HepG2 (cell line): ENCODE results near the gene ILKAP. TPM values are rescaled to one million over a fixed set of nuclear protein-coding genes. Genes with fewer than 3 reads are reported as not detected.

Experiments used
- ARID2 ChIP-seq: sonication (generic); formaldehyde crosslinking; IDR thresholded peaks from 2 replicates; pipeline ENCODE4 v1.8.1; 2022; ENCODE audit warnings: mild to moderate bottlenecking, missing genetic modification reagents, borderline replicate concordance
- DPF2 ChIP-seq: sonication (generic); formaldehyde crosslinking; IDR thresholded peaks from 2 replicates; pipeline ENCODE4 v1.4.0; 2020; ENCODE audit warnings: mild to moderate bottlenecking, low read depth, missing genetic modification reagents, borderline replicate concordance
- FOSL2 ChIP-seq: sonication (generic); formaldehyde crosslinking; IDR thresholded peaks from 2 replicates; pipeline ENCODE4 v1.4.0; 2020; ENCODE audit warnings: missing genetic modification reagents
- KAT2B ChIP-seq: fragments of 150-350 bp; IDR thresholded peaks from 2 replicates; pipeline ENCODE4 v1.6.1; 2014; ENCODE audit warnings: low read depth, low read length, borderline replicate concordance
- KDM2A ChIP-seq: sonication (generic); formaldehyde crosslinking; IDR thresholded peaks from 2 replicates; pipeline ENCODE4 v1.4.0; 2020; ENCODE audit warnings: low read depth, missing genetic modification reagents, borderline replicate concordance
- KDM3A ChIP-seq: IDR thresholded peaks from 2 replicates; pipeline ENCODE4 v1.6.1; 2018; ENCODE audit warnings: low read depth, missing compliant biosample characterization
- MAZ ChIP-seq, 2 experiments: sonication (generic) in 1 of 2; formaldehyde crosslinking in 1 of 2; IDR thresholded peaks; 2 replicates each; pipeline versions ENCODE4 v1.5.0 to v1.6.1; 2012 to 2020; ENCODE audit warnings: low read depth in 2 of 2, mild to moderate bottlenecking in 2 of 2, borderline replicate concordance in 1 of 2, improper control_type of control experiment in 1 of 2, low read length in 1 of 2, missing genetic modification reagents in 1 of 2, moderate library complexity in 1 of 2
- MYNN ChIP-seq: sonication (generic); formaldehyde crosslinking; IDR thresholded peaks from 2 replicates; pipeline ENCODE4 v1.4.0; 2020; ENCODE audit warnings: mild to moderate bottlenecking, low read depth, missing genetic modification reagents
- NFYC ChIP-seq: IDR thresholded peaks from 2 replicates; pipeline ENCODE4 v1.6.1; 2016; ENCODE audit warnings: missing genetic modification reagents, missing compliant biosample characterization
- PHF21A ChIP-seq: sonication (generic); formaldehyde crosslinking; IDR thresholded peaks from 2 replicates; pipeline ENCODE4 v1.5.0; 2020; ENCODE audit warnings: mild to moderate bottlenecking, missing genetic modification reagents
- RCOR2 ChIP-seq: IDR thresholded peaks from 2 replicates; pipeline ENCODE4 v1.6.1; 2016; ENCODE audit warnings: missing biosample characterization, missing genetic modification reagents
- REPIN1 ChIP-seq: sonication (generic); formaldehyde crosslinking; IDR thresholded peaks from 2 replicates; pipeline ENCODE4 v1.8.0; 2022; ENCODE audit warnings: missing genetic modification reagents, low read depth, mild to moderate bottlenecking, borderline replicate concordance
- SMAD9 ChIP-seq: sonication (generic); formaldehyde crosslinking; IDR thresholded peaks from 2 replicates; pipeline ENCODE4 v1.5.1; 2020; ENCODE audit warnings: mild to moderate bottlenecking, missing genetic modification reagents
- TMF1 ChIP-seq: sonication (generic); formaldehyde crosslinking; IDR thresholded peaks from 2 replicates; pipeline ENCODE4 v1.8.1; 2022; ENCODE audit warnings: low read depth, missing genetic modification reagents
- XRCC5 ChIP-seq: fragments of 200-400 bp; formaldehyde crosslinking; optimal IDR thresholded peaks from 2 replicates; pipeline ENCODE3; 2017; ENCODE audit warnings: mild to moderate bottlenecking, low read length
- ZNF460 ChIP-seq: sonication (generic); formaldehyde crosslinking; IDR thresholded peaks from 2 replicates; pipeline ENCODE4 v1.5.1; 2020; ENCODE audit warnings: missing genetic modification reagents, mild to moderate bottlenecking, borderline replicate concordance
- ZNF468 ChIP-seq: sonication (generic); formaldehyde crosslinking; IDR thresholded peaks from 2 replicates; pipeline ENCODE4 v1.8.0; 2022; ENCODE audit warnings: mild to moderate bottlenecking, moderate library complexity, missing genetic modification reagents
- ZNF737 ChIP-seq: sonication (generic); formaldehyde crosslinking; IDR thresholded peaks from 2 replicates; pipeline ENCODE4 v1.5.0; 2020; ENCODE audit warnings: missing genetic modification reagents, mild to moderate bottlenecking, borderline replicate concordance
- ZNF775 ChIP-seq: sonication (generic); formaldehyde crosslinking; IDR thresholded peaks from 2 replicates; pipeline ENCODE4 v1.4.0; 2020; ENCODE audit warnings: missing genetic modification reagents, mild to moderate bottlenecking, moderate library complexity, borderline replicate concordance
- polyA plus RNA-seq, 8 experiments: library from polyadenylated mRNA; depleted of rRNA in 3 of 8; stranded (reverse) in 7 of 8; unstranded in 1 of 8; fragments of >200 nt; fragmentation: Illumina TruSeq in 4 of 8; extraction: Trizol in 4 of 8; gene quantifications; 2 replicates each; pipeline versions ENCODE4 v1.2.1 to v1.2.3, GENCODE V29; 2011 to 2016; ENCODE audit warnings: low read depth in 4 of 8, missing spikeins in 1 of 8, mixed read lengths in 1 of 8; ENCODE audit not compliant: insufficient read depth in 1 of 8
- total RNA-seq, 5 experiments: library from RNA; depleted of rRNA; stranded (reverse); fragments of >200 nt; fragmentation: Illumina TruSeq; extraction: Trizol; gene quantifications; 2 replicates each; pipeline ENCODE4 v1.2.3, GENCODE V29; 2016; ENCODE audit warnings: low read depth in 1 of 5
- TF ChIP-seq, protein P1 (sequence below): sonication (generic); formaldehyde crosslinking; IDR thresholded peaks from 2 replicates; pipeline ENCODE4 v1.8.1; 2023; ENCODE audit warnings: mild to moderate bottlenecking, missing genetic modification reagents, borderline replicate concordance

Gene ILKAP
- total and polyA plus RNA-seq, 2 of the 13 experiments (the other 11 are each of a cell fraction or from before 2014, with no cell fraction given): 29.6 to 33.1 TPM

DNA sequence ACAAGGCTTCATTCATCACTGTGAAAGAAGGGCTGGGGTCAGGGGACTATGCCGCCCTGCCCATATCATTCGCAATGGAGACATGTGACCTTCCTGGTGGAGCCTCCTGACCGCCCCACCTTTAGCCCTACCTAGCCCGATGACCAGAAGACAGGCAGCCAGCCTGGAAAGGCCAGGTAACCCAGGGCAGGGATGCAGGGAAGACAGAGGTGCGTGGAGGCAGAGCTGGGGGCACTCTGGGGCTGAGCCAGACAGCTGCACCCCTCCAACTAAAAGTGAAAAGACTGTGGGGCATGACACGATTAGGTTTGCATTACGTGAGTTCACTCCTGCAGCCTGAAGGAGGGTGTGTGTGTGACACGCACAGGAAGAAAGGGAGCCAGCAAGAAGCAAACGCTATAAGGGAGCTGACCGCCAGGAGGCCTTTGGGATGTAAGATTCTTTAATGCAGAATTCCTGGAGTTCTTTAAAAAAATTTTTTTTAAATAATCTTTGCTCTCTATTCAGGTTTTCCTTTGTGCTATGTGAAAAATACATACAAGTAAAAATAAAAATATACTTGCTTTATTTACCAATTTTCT is 40.1 kb upstream of the ILKAP start (continued):
- no peak for TF ChIP-seq KDM2A
- TF ChIP-seq ZNF737 (CRISPR knock-in tag): no peak
- TF ChIP-seq REPIN1 (CRISPR knock-in tag): no peak
- TF ChIP-seq ARID2: 0 out of 2 replicates have a peak, but pooled peaks have one; percentile 46
- TF ChIP-seq ZNF775 (CRISPR knock-in tag): no peak
- no peak for TF ChIP-seq ZNF460
- TF ChIP-seq RCOR2: no peak
- TF ChIP-seq DPF2 (CRISPR knock-in tag): no peak
- TF ChIP-seq KDM3A: no peak
- TF ChIP-seq, protein P1, sequence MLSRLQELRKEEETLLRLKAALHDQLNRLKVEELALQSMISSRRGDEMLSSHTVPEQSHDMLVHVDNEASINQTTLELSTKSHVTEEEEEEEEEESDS (CRISPR knock-in tag): no peak
- TF ChIP-seq KAT2B: no peak
- TF ChIP-seq PHF21A (CRISPR knock-in tag): peak; percentile 64; the same call in 1 of the 2 replicates
- 0 out of 2 replicates have a peak, but pooled peaks have one; percentile 81 for TF ChIP-seq ZNF468
- peak; percentile 12 for TF ChIP-seq XRCC5
- no peak for TF ChIP-seq FOSL2
- TF ChIP-seq TMF1: no peak
- no peak for TF ChIP-seq MYNN (CRISPR knock-in tag)
- no peak for TF ChIP-seq NFYC (CRISPR knock-in tag)
- no peak for TF ChIP-seq MAZ (IDR thresholded peaks at IDR 0.05; ENCODE audit: borderline replicate concordance, low read depth, low read length)
- 0 out of 2 replicates have a peak, but pooled peaks have one; percentile 6 for TF ChIP-seq MAZ (CRISPR knock-in tag; IDR thresholded peaks at IDR 0.05; ENCODE audit: low read depth)
- no peak for TF ChIP-seq SMAD9 (CRISPR knock-in tag)
